HepG2 (cell line): ENCODE measurements around the gene MYOF.

ENCODE experiments used
- BCL6 ChIP-seq: IDR thresholded peaks from 2 replicates; pipeline ENCODE4 v1.6.1; 2016; ENCODE audit warnings: missing genetic modification reagents, missing compliant biosample characterization
- EED ChIP-seq: sonication (generic); formaldehyde crosslinking; IDR thresholded peaks from 2 replicates; pipeline ENCODE4 v1.5.0; 2020; ENCODE audit warnings: mild to moderate bottlenecking, missing genetic modification reagents
- RNF2 ChIP-seq: fragments of 450-650 bp; conservative IDR thresholded peaks from 2 replicates; pipeline ENCODE4 v1.6.1; 2016; ENCODE audit warnings: low read depth
- SNRNP70 ChIP-seq: fragments of 200-400 bp; formaldehyde crosslinking; IDR thresholded peaks from 2 replicates; pipeline ENCODE4 v1.6.1; 2017; ENCODE audit warnings: mild to moderate bottlenecking, low read depth, low read length, moderate library complexity
- SP5 ChIP-seq: IDR thresholded peaks from 2 replicates; pipeline ENCODE4 v1.6.1; 2016; ENCODE audit warnings: low read depth, borderline replicate concordance
- ZFP1 ChIP-seq: IDR thresholded peaks from 2 replicates; pipeline ENCODE4 v1.6.1; 2016
- ZNF253 ChIP-seq: sonication (generic); formaldehyde crosslinking; IDR thresholded peaks from 2 replicates; pipeline ENCODE4 v1.8.0; 2022; ENCODE audit warnings: mild to moderate bottlenecking, missing genetic modification reagents, borderline replicate concordance
- TF ChIP-seq, protein P1 (sequence below): sonication (generic); formaldehyde crosslinking; IDR thresholded peaks from 2 replicates; pipeline ENCODE4 v1.4.0; 2020; ENCODE audit warnings: missing genetic modification reagents
- TF ChIP-seq, protein P2 (sequence below): sonication (generic); formaldehyde crosslinking; IDR thresholded peaks from 2 replicates; pipeline ENCODE4 v1.5.0; 2020; ENCODE audit warnings: mild to moderate bottlenecking, missing genetic modification reagents, moderate library complexity
- TF ChIP-seq, protein P3 (sequence below): sonication (generic); formaldehyde crosslinking; IDR thresholded peaks from 2 replicates; pipeline ENCODE4 v1.8.0; 2022; ENCODE audit warnings: missing genetic modification reagents, mild to moderate bottlenecking, moderate library complexity, borderline replicate concordance

DNA sequence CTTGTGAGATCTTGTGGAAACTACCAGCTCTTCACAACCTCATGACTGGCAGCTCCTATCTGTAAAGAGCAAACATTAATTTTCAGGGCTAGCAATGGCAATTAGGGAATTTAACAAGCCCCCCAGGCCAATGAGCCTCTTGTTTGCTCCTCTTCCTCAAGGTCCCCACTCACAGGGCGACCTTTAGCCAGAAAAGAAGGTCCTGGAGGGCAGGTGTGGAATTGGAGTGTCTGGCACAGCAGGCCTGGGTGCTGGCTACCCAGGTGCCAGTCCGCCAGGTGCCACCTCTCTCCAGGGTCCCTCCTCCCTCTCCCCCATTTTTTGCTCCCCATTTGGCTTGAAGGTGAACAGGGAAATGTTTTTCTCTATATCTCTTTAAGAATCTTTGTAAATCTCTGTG is 12.4 kb upstream of the MYOF start:
- no peak for TF ChIP-seq SP5 (CRISPR knock-in tag)
- TF ChIP-seq BCL6 (CRISPR knock-in tag), result no peak
- TF ChIP-seq SNRNP70, result no peak
- TF ChIP-seq RNF2, result no peak
- TF ChIP-seq, protein P1, sequence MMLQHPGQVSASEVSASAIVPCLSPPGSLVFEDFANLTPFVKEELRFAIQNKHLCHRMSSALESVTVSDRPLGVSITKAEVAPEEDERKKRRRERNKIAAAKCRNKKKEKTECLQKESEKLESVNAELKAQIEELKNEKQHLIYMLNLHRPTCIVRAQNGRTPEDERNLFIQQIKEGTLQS, result no peak
- TF ChIP-seq, protein P2, sequence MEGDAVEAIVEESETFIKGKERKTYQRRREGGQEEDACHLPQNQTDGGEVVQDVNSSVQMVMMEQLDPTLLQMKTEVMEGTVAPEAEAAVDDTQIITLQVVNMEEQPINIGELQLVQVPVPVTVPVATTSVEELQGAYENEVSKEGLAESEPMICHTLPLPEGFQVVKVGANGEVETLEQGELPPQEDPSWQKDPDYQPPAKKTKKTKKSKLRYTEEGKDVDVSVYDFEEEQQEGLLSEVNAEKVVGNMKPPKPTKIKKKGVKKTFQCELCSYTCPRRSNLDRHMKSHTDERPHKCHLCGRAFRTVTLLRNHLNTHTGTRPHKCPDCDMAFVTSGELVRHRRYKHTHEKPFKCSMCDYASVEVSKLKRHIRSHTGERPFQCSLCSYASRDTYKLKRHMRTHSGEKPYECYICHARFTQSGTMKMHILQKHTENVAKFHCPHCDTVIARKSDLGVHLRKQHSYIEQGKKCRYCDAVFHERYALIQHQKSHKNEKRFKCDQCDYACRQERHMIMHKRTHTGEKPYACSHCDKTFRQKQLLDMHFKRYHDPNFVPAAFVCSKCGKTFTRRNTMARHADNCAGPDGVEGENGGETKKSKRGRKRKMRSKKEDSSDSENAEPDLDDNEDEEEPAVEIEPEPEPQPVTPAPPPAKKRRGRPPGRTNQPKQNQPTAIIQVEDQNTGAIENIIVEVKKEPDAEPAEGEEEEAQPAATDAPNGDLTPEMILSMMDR, result no peak
- no peak for TF ChIP-seq EED (CRISPR knock-in tag)
- TF ChIP-seq ZFP1 (CRISPR knock-in tag), result no peak
- TF ChIP-seq, protein P3, sequence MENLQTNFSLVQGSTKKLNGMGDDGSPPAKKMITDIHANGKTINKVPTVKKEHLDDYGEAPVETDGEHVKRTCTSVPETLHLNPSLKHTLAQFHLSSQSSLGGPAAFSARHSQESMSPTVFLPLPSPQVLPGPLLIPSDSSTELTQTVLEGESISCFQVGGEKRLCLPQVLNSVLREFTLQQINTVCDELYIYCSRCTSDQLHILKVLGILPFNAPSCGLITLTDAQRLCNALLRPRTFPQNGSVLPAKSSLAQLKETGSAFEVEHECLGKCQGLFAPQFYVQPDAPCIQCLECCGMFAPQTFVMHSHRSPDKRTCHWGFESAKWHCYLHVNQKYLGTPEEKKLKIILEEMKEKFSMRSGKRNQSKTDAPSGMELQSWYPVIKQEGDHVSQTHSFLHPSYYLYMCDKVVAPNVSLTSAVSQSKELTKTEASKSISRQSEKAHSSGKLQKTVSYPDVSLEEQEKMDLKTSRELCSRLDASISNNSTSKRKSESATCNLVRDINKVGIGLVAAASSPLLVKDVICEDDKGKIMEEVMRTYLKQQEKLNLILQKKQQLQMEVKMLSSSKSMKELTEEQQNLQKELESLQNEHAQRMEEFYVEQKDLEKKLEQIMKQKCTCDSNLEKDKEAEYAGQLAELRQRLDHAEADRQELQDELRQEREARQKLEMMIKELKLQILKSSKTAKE, result no peak
- TF ChIP-seq ZNF253 (CRISPR knock-in tag), result no peak
